HAP-1 (cell line): Measurements from ENCODE around the gene NDUFB8.

Source experiments
- DNase-seq, 2 experiments: peaks; one replicate each; pipeline ENCODE4 v3.0.0-alpha.2; 2016 to 2020; ENCODE audit warnings: low spot score in 2 of 2
- H3K27me3 ChIP-seq: fragments of 250-450 bp; sonication (Bioruptor Pico); 2 replicates; pipeline ENCODE4 v1.5.1; 2020; ENCODE audit warnings: low read depth, mild to moderate bottlenecking, moderate library complexity
- H3K36me3 ChIP-seq: fragments of 250-450 bp; sonication (Bioruptor Pico); replicated peaks from 2 replicates; pipeline ENCODE4 v1.5.1; 2020; ENCODE audit warnings: mild to moderate bottlenecking
- H3K4me1 ChIP-seq: fragments of 250-450 bp; sonication (Bioruptor Pico); 2 replicates; pipeline ENCODE4 v1.5.1; 2020; ENCODE audit warnings: mild to moderate bottlenecking
- H3K4me3 ChIP-seq: fragments of 250-450 bp; sonication (Bioruptor Pico); 2 replicates; pipeline ENCODE4 v1.5.1; 2020; ENCODE audit warnings: mild to moderate bottlenecking, moderate library complexity
- H3K9me3 ChIP-seq: fragments of 250-450 bp; sonication (Bioruptor Pico); 2 replicates; pipeline ENCODE4 v1.5.1; 2020; ENCODE audit warnings: mild to moderate bottlenecking, moderate library complexity
- in situ Hi-C: fragments of 300-500 bp; cut with MboI; formaldehyde crosslinking; loops from 3 replicates; pipeline ENCODE4 v1.14.3; 2020; ENCODE audit warnings: low sequenced_read_pairs, inconsistent platforms, mixed read lengths

The NDUFB8 gene

GRCh38 chr10:100528123-100528886 is 1.4 kb downstream of the NDUFB8 start:
- in situ Hi-C loops = no loop called here
- no peak for DNase-seq
- H3K36me3 ChIP-seq = peaks cover 36% of the 10 kb centered on the region

GRCh38 chr10:100524638-100525037 is 5.0 kb downstream of the NDUFB8 start:
- in situ Hi-C loops = no loop called here
- no peaks in the 10 kb centered on the region for H3K9me3 ChIP-seq
- no peak overlapping the region for H3K4me3 ChIP-seq
- H3K36me3 ChIP-seq = peaks cover 41% of the 10 kb centered on the region
- H3K4me1 ChIP-seq = peaks cover 7% of the 10 kb centered on the region
- H3K27me3 ChIP-seq = no peaks in the 10 kb centered on the region
- DNase-seq = no peak

More at GRCh38 chr10:100528123-100528886, 1.4 kb downstream of the NDUFB8 start:
- H3K4me1 ChIP-seq = peaks cover 14% of the 10 kb centered on the region
- peak overlapping the region; percentile 80 for H3K4me3 ChIP-seq
- no peaks in the 10 kb centered on the region for H3K27me3 ChIP-seq
- no peaks in the 10 kb centered on the region for H3K9me3 ChIP-seq

- in situ Hi-C loops = no loop called here
- Histone ChIP-seq H3K9me3 (no peaks in the 10 kb centered on the region), H3K36me3 (peaks cover 41% of the 10 kb centered on the region), H3K27me3 (no peaks in the 10 kb centered on the region), H3K4me3 (no peak overlapping the region), H3K4me1 (peaks cover 7% of the 10 kb centered on the region)
- DNase-seq = no peak
Measured at GRCh38 chr10:100524206-100524605, 5.5 kb downstream of the NDUFB8 start.

GRCh38 chr10:100522945-100523344 is 6.7 kb downstream of the NDUFB8 start:
- Histone ChIP-seq H3K4me1 (no peaks in the 10 kb centered on the region), H3K4me3 (no peak overlapping the region), H3K27me3 (no peaks in the 10 kb centered on the region), H3K9me3 (no peaks in the 10 kb centered on the region), H3K36me3 (peaks cover 41% of the 10 kb centered on the region)
- DNase-seq = no peak
- in situ Hi-C loops = no loop called here

DNA sequence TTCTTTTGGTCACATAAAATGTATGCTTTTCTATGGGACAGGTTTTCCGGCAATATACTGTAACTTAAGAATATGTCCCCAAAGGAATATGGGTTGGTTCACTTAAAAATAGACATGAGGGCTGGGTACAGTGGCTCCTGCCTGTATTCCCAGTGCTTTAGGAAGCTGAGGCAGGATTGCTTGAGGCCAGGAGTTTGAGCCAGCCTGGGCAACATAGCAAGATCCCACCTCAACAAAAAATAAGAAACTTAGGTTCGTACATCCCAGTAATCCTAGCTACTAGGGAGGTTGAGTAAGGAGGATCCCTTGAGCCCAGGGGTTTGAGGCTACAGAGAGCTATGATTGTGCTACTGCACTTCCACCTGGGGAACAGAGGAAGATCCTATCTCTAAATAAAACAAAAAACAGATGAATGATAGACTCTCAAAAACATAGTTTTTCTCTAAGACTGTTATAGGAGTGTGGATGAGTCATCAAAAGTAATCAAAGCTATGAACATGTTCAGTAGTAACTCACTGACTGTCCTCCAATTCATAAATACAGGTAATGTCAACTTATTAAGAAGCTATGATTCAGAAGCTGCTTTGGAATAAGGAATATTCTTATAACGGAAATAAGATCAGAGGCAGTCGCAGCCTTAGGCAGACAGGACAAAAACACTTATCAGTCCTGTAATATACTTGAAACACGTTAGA is 7.4 kb downstream of the NDUFB8 start:
- peaks cover 38% of the 10 kb centered on the region for H3K36me3 ChIP-seq
- DNase-seq = no peak
- H3K9me3 ChIP-seq = no peaks in the 10 kb centered on the region
- no peaks in the 10 kb centered on the region for H3K27me3 ChIP-seq
- no peaks in the 10 kb centered on the region for H3K4me1 ChIP-seq
- no peak overlapping the region for H3K4me3 ChIP-seq
- in situ Hi-C loops = no loop called here

GRCh38 chr10:100520811-100521210 is 8.9 kb downstream of the NDUFB8 start:
- Histone ChIP-seq H3K27me3 (no peaks in the 10 kb centered on the region), H3K36me3 (peaks cover 23% of the 10 kb centered on the region), H3K4me1 (no peaks in the 10 kb centered on the region), H3K4me3 (no peak overlapping the region), H3K9me3 (no peaks in the 10 kb centered on the region)
- no peak for DNase-seq
- in situ Hi-C loops = no loop called here

DNA sequence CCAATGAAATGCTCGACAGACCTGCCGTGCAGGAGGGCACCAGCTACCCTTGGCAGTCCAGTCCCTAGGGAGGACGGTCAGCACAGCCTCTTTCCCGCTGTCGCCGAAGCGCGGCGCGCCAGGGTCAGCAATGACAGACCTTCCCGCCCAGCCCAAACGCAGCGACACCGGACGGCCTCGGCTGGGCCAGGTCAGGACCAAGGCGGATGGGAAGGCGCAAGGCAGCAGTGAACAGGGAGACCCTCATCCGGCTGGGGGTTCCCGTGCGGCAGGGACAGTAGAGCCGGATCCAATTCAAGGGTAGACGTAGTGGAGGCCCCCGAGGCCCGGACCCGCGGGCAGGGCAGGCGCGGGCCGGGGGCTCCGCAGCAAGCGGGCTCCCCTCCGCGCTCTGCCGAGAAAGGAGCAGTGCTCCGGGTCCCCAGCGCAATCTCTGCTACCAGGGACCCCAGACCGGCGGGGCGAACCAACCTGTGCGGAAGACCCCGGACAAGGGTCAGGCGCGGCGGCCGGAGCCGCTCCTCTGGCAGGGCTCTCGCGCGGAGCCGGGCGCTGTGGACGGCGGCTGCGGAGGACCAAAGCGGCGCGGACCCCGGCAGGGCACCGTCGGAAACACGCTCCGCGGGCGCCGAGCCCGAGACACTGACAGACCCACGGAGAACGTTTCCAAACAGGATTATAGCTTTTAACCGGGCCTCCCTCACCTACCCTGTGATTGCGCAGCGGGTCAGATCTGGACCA is 10.2 kb downstream of the NDUFB8 start, which contains the start of gene SEC31B:
TSS of gene SEC31B (minus strand) at position 551 of the 741 bp plus-strand sequence. CDS start 2,909 bp downstream, outside the sequence.
- H3K27me3 ChIP-seq = no peaks in the 10 kb centered on the region
- H3K36me3 ChIP-seq = peaks cover 19% of the 10 kb centered on the region
- no peaks in the 10 kb centered on the region for H3K9me3 ChIP-seq
- in situ Hi-C loops = no loop called here
- H3K4me3 ChIP-seq = no peak within 1 kb of the TSS
- H3K4me1 ChIP-seq = no peaks in the 10 kb centered on the region
- DNase-seq = no peak

DNA sequence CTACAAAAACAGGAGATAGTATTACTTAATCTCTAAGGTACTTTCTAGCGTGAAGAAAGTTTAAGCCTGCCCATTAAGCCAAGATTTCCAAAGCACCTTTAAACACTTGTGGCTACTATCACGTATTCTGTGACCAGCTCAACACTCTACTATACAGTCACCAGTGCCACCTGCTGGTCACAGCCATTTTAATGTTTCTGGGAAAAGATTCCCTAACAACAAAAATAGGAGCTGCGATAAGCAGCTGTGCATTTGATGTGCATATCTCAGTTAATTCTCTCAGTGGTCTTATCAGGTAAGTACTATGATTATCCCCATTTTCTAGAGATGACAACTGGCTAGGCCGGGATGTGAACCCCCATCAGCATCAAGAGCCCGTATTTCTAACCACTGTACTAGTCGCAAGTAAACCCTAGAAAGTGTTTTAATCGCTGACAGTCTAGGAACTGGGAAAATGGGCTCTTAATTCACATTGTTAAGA is 10.9 kb downstream of the NDUFB8 start:
- Histone ChIP-seq H3K27me3 (no peaks in the 10 kb centered on the region), H3K4me1 (no peaks in the 10 kb centered on the region), H3K4me3 (no peak overlapping the region), H3K36me3 (peaks cover 12% of the 10 kb centered on the region; the same call in 1 of the 2 replicates), H3K9me3 (no peaks in the 10 kb centered on the region)
- in situ Hi-C loops = no loop called here
- peak; percentile 45 to 81 for DNase-seq

GRCh38 chr10:100516847-100517246 is 12.8 kb downstream of the NDUFB8 start:
- DNase-seq = no peak
- in situ Hi-C loops = no loop called here
- Histone ChIP-seq H3K4me3 (no peak overlapping the region), H3K9me3 (no peaks in the 10 kb centered on the region), H3K36me3 (peaks cover 3% of the 10 kb centered on the region; the same call in 1 of the 2 replicates), H3K27me3 (no peaks in the 10 kb centered on the region), H3K4me1 (no peaks in the 10 kb centered on the region)

- Histone ChIP-seq H3K27me3 (no peaks in the 10 kb centered on the region), H3K4me3 (no peak overlapping the region), H3K36me3 (peaks cover 3% of the 10 kb centered on the region; the same call in 1 of the 2 replicates), H3K4me1 (no peaks in the 10 kb centered on the region), H3K9me3 (no peaks in the 10 kb centered on the region)
- DNase-seq = no peak
- in situ Hi-C loops = no loop called here
Measured at GRCh38 chr10:100515612-100516011, 14.1 kb downstream of the NDUFB8 start.

- DNase-seq = no peak
- Histone ChIP-seq H3K4me3 (no peak overlapping the region), H3K9me3 (no peaks in the 10 kb centered on the region), H3K27me3 (no peaks in the 10 kb centered on the region), H3K4me1 (no peaks in the 10 kb centered on the region), H3K36me3 (peaks cover 12% of the 10 kb centered on the region)
- in situ Hi-C loops = no loop called here
Measured at GRCh38 chr10:100510533-100511308, 18.9 kb downstream of the NDUFB8 start.

DNA sequence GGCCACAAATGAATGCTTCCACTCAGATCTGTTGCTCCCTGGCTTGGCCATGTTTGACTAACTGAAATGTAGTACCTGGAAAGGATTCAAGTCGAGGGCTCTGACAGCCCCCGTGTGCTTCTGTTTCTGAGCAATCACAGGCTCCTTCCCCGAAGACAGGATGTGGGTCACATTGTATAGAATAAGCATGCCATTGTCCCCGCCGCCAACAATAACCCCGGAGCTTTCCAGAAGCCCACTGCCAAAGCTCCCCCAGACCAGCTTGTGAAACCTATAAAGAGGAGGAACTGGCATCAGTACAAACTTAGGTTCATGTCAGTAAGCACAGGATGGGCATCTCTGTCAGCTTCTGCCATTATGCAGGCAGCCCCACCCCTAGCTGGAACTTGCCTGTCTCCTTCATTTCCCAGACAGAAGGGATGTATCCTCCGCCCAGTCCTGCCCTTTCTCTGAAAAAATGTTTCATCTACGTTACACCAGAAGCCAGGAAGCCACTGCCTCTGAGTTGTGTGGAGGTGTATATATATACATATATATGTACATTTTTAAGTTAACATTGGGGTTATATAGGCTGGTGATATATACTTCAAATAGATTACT is 20.3 kb downstream of the NDUFB8 start:
- peaks cover 3% of the 10 kb centered on the region for H3K4me1 ChIP-seq
- no peak for DNase-seq
- no peaks in the 10 kb centered on the region for H3K27me3 ChIP-seq
- in situ Hi-C loops = loop anchor here (5.0 to 10.0 kb wide), 2 partner anchors 77 to 165 kb away; partner anchors contain the start of gene SCD
- H3K9me3 ChIP-seq = no peaks in the 10 kb centered on the region
- H3K4me3 ChIP-seq = no peak overlapping the region
- H3K36me3 ChIP-seq = peaks cover 15% of the 10 kb centered on the region
